Heart left ventricle (tissue), 16 donors: ENCODE measurements around the gene TCP10L. TPM values are rescaled to one million over a fixed set of nuclear protein-coding genes. Genes with fewer than 3 reads are reported as not detected.

Experiments
- ATAC-seq, 4 donors: fragments of 200-7000 bp; cut with Tn5 transposase; one replicate each; pipeline ENCODE4 v1.9.1; 2020 to 2022; ENCODE audit warnings: moderate library complexity in 4 of 4, mild to moderate bottlenecking in 3 of 4, moderate number of reproducible peaks in 1 of 4
- DNase-seq, 5 donors: peaks; one replicate each; pipeline ENCODE4 v3.0.0-alpha.2; 2020
- H3K27ac ChIP-seq, 12 donors: fragments of 200-600 bp; sonication (generic) in 4 of 12; one replicate each; pipeline versions ENCODE4 v1.5.0 to v1.8.0; 2016 to 2022; ENCODE audit warnings: mild to moderate bottlenecking in 2 of 12
- H3K27me3 ChIP-seq, 9 donors: fragments of 200-600 bp; sonication (generic) in 2 of 9; one replicate each; pipeline versions ENCODE4 v1.5.1 to v1.8.0; 2016 to 2022; ENCODE audit warnings: mild to moderate bottlenecking in 3 of 9
- H3K36me3 ChIP-seq, 9 donors: fragments of 200-600 bp; sonication (generic) in 2 of 9; one replicate each; pipeline versions ENCODE4 v1.5.0 to v1.8.0; 2018 to 2022; ENCODE audit warnings: mild to moderate bottlenecking in 2 of 9
- H3K4me1 ChIP-seq, 12 donors: fragments of 200-600 bp; sonication (generic) in 4 of 12; one replicate each; pipeline versions ENCODE4 v1.5.0 to v1.8.0; 2016 to 2022; ENCODE audit warnings: mild to moderate bottlenecking in 3 of 12
- H3K4me3 ChIP-seq, 12 donors: fragments of 200-600 bp; sonication (generic) in 4 of 12; one replicate each; pipeline versions ENCODE4 v1.5.0 to v1.8.0; 2017 to 2022; ENCODE audit warnings: mild to moderate bottlenecking in 9 of 12, moderate library complexity in 4 of 12
- H3K9me3 ChIP-seq, 12 donors: fragments of 200-600 bp; sonication (generic) in 4 of 12; one replicate each; pipeline versions ENCODE4 v1.5.0 to v1.8.0; 2016 to 2022; ENCODE audit warnings: mild to moderate bottlenecking in 1 of 12
- CTCF ChIP-seq, 12 donors: fragments of 200-600 bp; sonication (generic) in 4 of 12; IDR thresholded peaks; one replicate each; pipeline versions ENCODE4 v1.5.0 to v1.8.0; 2018 to 2022; ENCODE audit warnings: antibody characterized with exemption in 12 of 12, mild to moderate bottlenecking in 5 of 12
- POLR2A ChIP-seq, 2 donors: fragments of 450-650 bp; IDR thresholded peaks; one replicate each; pipeline ENCODE4 v1.6.1; 2017; ENCODE audit warnings: antibody characterized with exemption in 2 of 2, mild to moderate bottlenecking in 2 of 2, moderate library complexity in 2 of 2
- WGBS, 4 donors: extraction: QIAGEN DNeasy Blood & Tissue Kit in 2 of 4; methylation state at CpG; one replicate each; pipeline versions ENCODE4 v1.1.5 to v1.1.7; 2013 to 2018; 5-methylcytosine and 5-hydroxymethylcytosine counted together
- intact Hi-C, 10 donors: fragments of 100-400 bp; cut with DNase I; formaldehyde crosslinking; loops; one replicate each; pipeline versions ENCODE4 v1.11.1 to v1.14.2; 2022
- polyA plus RNA-seq, 2 donors: library from polyadenylated mRNA; stranded (reverse); fragments of 200-250 nt; gene quantifications; one replicate each; pipeline ENCODE4 v1.2.3, GENCODE V29; 2013
- total RNA-seq, 9 donors: library from RNA; depleted of rRNA in 2 of 9; stranded (reverse); fragments of >200 nt in 2 of 9; fragmentation: NEBNext Ultra II Directional in 3 of 9; extraction: Animal tissue kit (Norgen Biotek cat#: 25700) in 3 of 9; gene quantifications; one replicate each; pipeline versions ENCODE4 v1.1.0 to v1.2.4, GENCODE V29; 2016 to 2023
- donor health status: ischemic (EF 13 %, LVEDD 7.1; RV severe dilation, severe dysfunction).
- donor health status: healthy with polysubstance abuse.
- donor health status: DM: no; HTN: yes; CAD: no.
- donor health status: DM: no; HTN: no; CAD: no.
- donor health status: ischemic (EF 25% LVEDD 6.9; RV normal size, moderate dysfunction).
- donor health status: ischemic (EF 25% LVEDD 5.7; RV mildly dilated, moderate dysfunction).
- donor health status: healthy.
- donor health status: DM: yes; HTN: yes; CAD: no.
- donor health status: ischemic (EF 35%, LVEDD 5.7; RV mildly dilated, moderate dysfunction).
- donor health status: nonischemic (EF 11% LVEDD 7.7; RV severe dilation, severe dysfunction).
- donor health status: DM: yes; HTN: yes; CAD: no.
- donor health status: PGD.
- donor health status: ischemic (EF 29% LVEDD 5.4; RV normal size, mild dysfunction).
- donor health status: nonischemic (EF 23%, LVEDD 6.1; RV moderate dilation, normal function).

Gene TCP10L
- total and polyA plus RNA-seq, 11 donors = 0.80 to 3.9 (median 2.2) TPM

DNA sequence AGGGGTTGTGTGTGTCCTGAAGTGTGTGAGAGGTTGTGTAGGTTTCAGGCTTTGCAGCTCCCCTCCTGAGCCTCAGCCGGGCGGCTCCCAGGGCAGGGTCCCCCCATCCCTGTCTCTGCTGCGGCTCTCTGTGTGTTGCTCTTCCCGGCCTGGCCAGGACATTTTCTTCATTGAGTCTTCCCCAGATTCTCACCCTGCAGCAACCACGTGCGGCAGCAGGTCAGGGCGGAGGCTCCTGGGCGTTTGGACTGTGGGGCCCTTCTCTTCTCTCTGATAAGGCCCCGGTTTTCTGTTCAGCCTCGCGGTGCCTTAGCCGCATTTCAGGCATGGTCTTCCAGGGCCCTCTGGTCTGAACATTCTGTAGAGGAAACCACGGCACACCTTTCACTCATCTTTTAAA is 1.8 kb upstream of the TCP10L start:
- Histone ChIP-seq H3K27me3 (no peaks in the 10 kb centered on the region), H3K36me3 (peaks cover 0 to 8% (median 0%) of the 10 kb centered on the region in 9 donors), H3K4me3 (no peak overlapping the region), H3K9me3 (no peaks in the 10 kb centered on the region), H3K27ac (no peak overlapping the region), H3K4me1 (no peaks in the 10 kb centered on the region)
- no peak for DNase-seq
- peak in 1 of 4 donors; percentile 34 for ATAC-seq
- 74 to 82% (median 76%) methylated on average over 13 of the region's 13 CpGs for WGBS, 4 donors
- intact Hi-C loops = no loop called here
- TF ChIP-seq POLR2A (IDR thresholded peaks at IDR 0.05) (no peak), CTCF (IDR thresholded peaks at IDR 0.05) (no peak)

DNA sequence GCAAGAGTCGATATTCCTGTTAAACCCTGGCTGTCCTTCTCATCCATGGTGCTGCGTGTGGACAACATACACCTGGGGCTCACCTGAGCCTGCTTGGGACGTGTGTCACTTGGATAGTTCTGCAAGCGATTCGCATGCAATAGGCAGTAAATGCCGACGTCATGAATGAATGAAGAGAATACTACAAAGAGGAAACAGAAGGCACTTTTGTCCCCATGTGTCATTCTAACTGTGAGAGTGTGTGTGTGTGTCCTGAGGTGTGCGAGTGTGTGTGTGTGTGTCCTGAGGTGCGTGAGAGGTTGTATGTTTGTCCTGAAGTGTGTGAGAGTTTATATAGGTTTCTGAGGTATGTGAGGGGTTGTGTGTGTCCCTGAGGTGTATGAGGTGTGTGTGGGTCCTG is 647 bp upstream of the TCP10L start:
- intact Hi-C loops = no loop called here
- no peaks in the 10 kb centered on the region for H3K27me3 ChIP-seq
- no peak overlapping the region for H3K4me3 ChIP-seq
- peaks cover 0 to 8% (median 0%) of the 10 kb centered on the region in 9 donors for H3K36me3 ChIP-seq
- H3K9me3 ChIP-seq = no peaks in the 10 kb centered on the region
- no peaks in the 10 kb centered on the region for H3K4me1 ChIP-seq
- DNase-seq = no peak
- 82 to 91% (median 90%) methylated on average over 9 of the region's 9 CpGs for WGBS, 4 donors
- no peak overlapping the region for H3K27ac ChIP-seq
- ATAC-seq = no peak
- no peak for TF ChIP-seq CTCF (IDR thresholded peaks at IDR 0.05)
- TF ChIP-seq POLR2A (IDR thresholded peaks at IDR 0.05) = no peak

DNA sequence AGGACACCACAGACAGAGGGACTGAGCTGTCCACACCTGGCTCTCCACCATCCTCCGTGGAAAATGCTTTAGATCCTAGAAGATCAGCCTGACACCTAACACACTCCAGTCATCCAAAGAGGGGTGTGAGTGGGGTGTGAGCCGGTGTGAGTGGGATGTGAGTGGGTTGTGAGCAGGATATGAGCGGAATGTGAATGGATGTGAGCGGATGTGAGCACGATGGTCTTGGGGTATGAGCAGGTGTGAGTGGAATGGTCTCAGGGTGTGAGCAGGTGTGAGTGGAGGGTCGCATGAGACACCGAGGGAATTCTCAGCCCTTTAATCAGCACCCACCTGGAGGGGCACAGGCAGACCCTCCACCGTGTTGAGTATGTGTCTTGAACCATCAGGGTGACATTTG is 851 bp downstream of the TCP10L start:
- H3K4me3 ChIP-seq = no peak overlapping the region
- ATAC-seq = peak in 1 of 4 donors; percentile 20
- peaks cover 0 to 8% (median 0%) of the 10 kb centered on the region in 9 donors for H3K36me3 ChIP-seq
- no peak for TF ChIP-seq POLR2A (IDR thresholded peaks at IDR 0.05)
- no peak for TF ChIP-seq CTCF (IDR thresholded peaks at IDR 0.05)
- H3K9me3 ChIP-seq = no peaks in the 10 kb centered on the region
- intact Hi-C loops = no loop called here
- DNase-seq = no peak
- no peak overlapping the region for H3K27ac ChIP-seq
- WGBS, 4 donors = 85 to 92% (median 90%) methylated on average over 8 of the region's 8 CpGs
- H3K4me1 ChIP-seq = no peaks in the 10 kb centered on the region
- H3K27me3 ChIP-seq = no peaks in the 10 kb centered on the region

DNA sequence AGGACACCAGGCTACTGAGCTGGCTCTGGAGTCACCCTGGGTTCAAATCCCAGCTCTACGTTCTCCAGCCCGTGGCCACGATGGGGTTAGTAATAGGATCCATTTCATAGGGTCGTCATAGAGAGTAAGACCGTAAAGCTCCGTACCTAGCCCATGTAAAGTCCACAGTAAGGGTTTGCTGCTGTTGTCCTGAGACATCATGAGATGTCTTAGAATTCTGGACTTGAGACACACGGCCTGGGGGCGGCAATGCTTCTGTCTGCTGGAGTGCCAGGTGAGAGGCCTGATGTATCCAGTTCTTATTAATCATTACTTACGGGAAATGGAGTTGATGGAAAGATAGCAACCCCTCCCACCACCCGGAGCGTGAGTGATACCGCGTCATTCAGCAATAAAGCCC is 3.6 kb downstream of the TCP10L start:
- no peak overlapping the region for H3K27ac ChIP-seq
- no peak for DNase-seq
- H3K27me3 ChIP-seq = no peaks in the 10 kb centered on the region
- no peaks in the 10 kb centered on the region for H3K4me1 ChIP-seq
- intact Hi-C loops = no loop called here
- no peak for ATAC-seq
- peaks cover 0 to 12% (median 0%) of the 10 kb centered on the region in 9 donors for H3K36me3 ChIP-seq
- H3K4me3 ChIP-seq = no peak overlapping the region
- no peak for TF ChIP-seq POLR2A (IDR thresholded peaks at IDR 0.05)
- TF ChIP-seq CTCF (IDR thresholded peaks at IDR 0.05) = no peak
- whole genome bisulfite sequencing, 4 donors = 92 to 97% (median 94%) methylated on average over 13 of the region's 13 CpGs
- H3K9me3 ChIP-seq = no peaks in the 10 kb centered on the region
